Measurements from ENCODE around the gene IGF2BP2. TPM values are rescaled to one million over a fixed set of nuclear protein-coding genes. Genes with fewer than 3 reads are reported as not detected.

The IGF2BP2 gene
- total RNA-seq, 2 donors from 2014 or later, result 143 to 162 TPM

GRCh38 chr3:185793381-185793780, 31.5 kb downstream of the IGF2BP2 start:
- Mint-ChIP-seq H3K27ac (peak overlapping the region; percentile 19), H3K4me3 (no peak overlapping the region), H3K9me3 (peaks cover 2% of the 10 kb centered on the region), H3K4me1 (peaks cover 59% of the 10 kb centered on the region), H3K27me3 (ENCODE audit: insufficient read depth) (no peaks in the 10 kb centered on the region), H3K36me3 (ENCODE audit: low read depth) (peaks cover 10% of the 10 kb centered on the region)
- no peak overlapping the region for H3K9ac ChIP-seq (ENCODE audit: extremely low read depth, low read length, poor library complexity, severe bottlenecking)
- no peaks in the 10 kb centered on the region for H3K27me3 ChIP-seq (ENCODE audit: control insufficient read depth, insufficient read depth, low read length, poor library complexity, severe bottlenecking)
- WGBS, 2 experiments (ENCODE audit: insufficient coverage in 1 of 2, insufficient read length in 1 of 2), result 93 to 100% methylated on average over 2 to 4 of the region's 4 CpGs
- no peak for DNase-seq
- no peak overlapping the region for H3K27ac ChIP-seq (ENCODE audit: low read depth, low read length)
- H3K4me3 ChIP-seq (ENCODE audit: low read length), result no peak overlapping the region
- no peak for TF ChIP-seq CTCF (conservative IDR thresholded peaks at IDR 0.05)
- H3K4me1 ChIP-seq (ENCODE audit: control insufficient read depth, insufficient read depth, low read length), result peaks cover 9% of the 10 kb centered on the region
- H3K36me3 ChIP-seq (ENCODE audit: control insufficient read depth, insufficient read depth, low read length), result no peaks in the 10 kb centered on the region
- H3K9me3 ChIP-seq (ENCODE audit: control insufficient read depth, low read length), result no peaks in the 10 kb centered on the region

- Mint-ChIP-seq H3K27me3 (ENCODE audit: insufficient read depth) (no peaks in the 10 kb centered on the region), H3K4me1 (peaks cover 55% of the 10 kb centered on the region)
- H3K27ac ChIP-seq (ENCODE audit: low read depth, low read length), result no peak overlapping the region
Observed at GRCh38 chr3:185792955-185793354, 31.9 kb downstream of the IGF2BP2 start.

GRCh38 chr3:185789891-185790830, 34.7 kb downstream of the IGF2BP2 start:
- Mint-ChIP-seq H3K36me3 (ENCODE audit: low read depth) (peaks cover 9% of the 10 kb centered on the region), H3K4me3 (no peak overlapping the region), H3K4me1 (peaks cover 65% of the 10 kb centered on the region), H3K9me3 (peaks cover 2% of the 10 kb centered on the region), H3K27me3 (ENCODE audit: insufficient read depth) (no peaks in the 10 kb centered on the region), H3K27ac (peak overlapping the region; percentile 53)
- Histone ChIP-seq H3K9me3 (ENCODE audit: control insufficient read depth, low read length) (no peaks in the 10 kb centered on the region), H3K4me3 (ENCODE audit: low read length) (no peak overlapping the region), H3K36me3 (ENCODE audit: control insufficient read depth, insufficient read depth, low read length) (no peaks in the 10 kb centered on the region), H3K4me1 (ENCODE audit: control insufficient read depth, insufficient read depth, low read length) (peaks cover 5% of the 10 kb centered on the region), H3K27ac (ENCODE audit: low read depth, low read length) (no peak overlapping the region), H3K27me3 (ENCODE audit: control insufficient read depth, insufficient read depth, low read length, poor library complexity, severe bottlenecking) (no peaks in the 10 kb centered on the region), H3K9ac (ENCODE audit: extremely low read depth, low read length, poor library complexity, severe bottlenecking) (no peak overlapping the region)
- peak; percentile 69 for DNase-seq
- WGBS, 2 experiments (ENCODE audit: insufficient coverage in 1 of 2, insufficient read length in 1 of 2), result 41 to 68% methylated on average over 2 to 5 of the region's 5 CpGs
- no peak for TF ChIP-seq CTCF (conservative IDR thresholded peaks at IDR 0.05)

More at GRCh38 chr3:185792955-185793354, 31.9 kb downstream of the IGF2BP2 start:
- Mint-ChIP-seq H3K4me3 (no peak overlapping the region), H3K27ac (peak overlapping the region; percentile 8), H3K9me3 (peaks cover 2% of the 10 kb centered on the region), H3K36me3 (ENCODE audit: low read depth) (peaks cover 10% of the 10 kb centered on the region)
- no peaks in the 10 kb centered on the region for H3K27me3 ChIP-seq (ENCODE audit: control insufficient read depth, insufficient read depth, low read length, poor library complexity, severe bottlenecking)
- no peak for TF ChIP-seq CTCF (conservative IDR thresholded peaks at IDR 0.05)
- peaks cover 9% of the 10 kb centered on the region for H3K4me1 ChIP-seq (ENCODE audit: control insufficient read depth, insufficient read depth, low read length)
- no peak overlapping the region for H3K9ac ChIP-seq (ENCODE audit: extremely low read depth, low read length, poor library complexity, severe bottlenecking)
- H3K9me3 ChIP-seq (ENCODE audit: control insufficient read depth, low read length), result no peaks in the 10 kb centered on the region
- DNase-seq, result peak; percentile 35
- WGBS, 2 experiments (ENCODE audit: insufficient coverage in 1 of 2, insufficient read length in 1 of 2), result 94 to 100% methylated on average over 1 to 3 of the region's 3 CpGs
- no peak overlapping the region for H3K4me3 ChIP-seq (ENCODE audit: low read length)
- H3K36me3 ChIP-seq (ENCODE audit: control insufficient read depth, insufficient read depth, low read length), result no peaks in the 10 kb centered on the region

All from endodermal cell (in vitro differentiated cells).